ENCODE data around the gene CKMT2.

GRCh38 chr5:81313686-81314085 is 80.6 kb downstream of the CKMT2 start:
- no peak for TF ChIP-seq CTCF (IDR thresholded peaks at IDR 0.05)
- no peak for TF ChIP-seq POLR2A (IDR thresholded peaks at IDR 0.05)
- no peak for TF ChIP-seq EP300 (IDR thresholded peaks at IDR 0.05)
